H9 (cell line): ENCODE data around the gene PUM2. TPM values are rescaled to one million over a fixed set of nuclear protein-coding genes. Genes with fewer than 3 reads are reported as not detected.

ENCODE experiments used
- DNase-seq: peaks from one replicate; pipeline ENCODE4 v3.0.0-alpha.2; 2017
- H2AFZ ChIP-seq: one replicate; pipeline ENCODE4 v1.6.1; 2013; ENCODE audit warnings: mild to moderate bottlenecking, low read length, control low read depth, moderate library complexity
- H2AK5ac ChIP-seq: 2 replicates; pipeline ENCODE4 v1.6.1; 2013; ENCODE audit warnings: low read length, control low read depth, mixed read lengths; ENCODE audit not compliant: insufficient read length
- H2BK120ac ChIP-seq: one replicate; pipeline ENCODE4 v1.6.1; 2013; ENCODE audit warnings: low read depth, mild to moderate bottlenecking, low read length, control low read depth, inconsistent platforms; ENCODE audit not compliant: poor library complexity, severe bottlenecking
- H2BK12ac ChIP-seq: 2 replicates; pipeline ENCODE4 v1.6.1; 2013; ENCODE audit warnings: low read length, control low read depth, mixed read lengths, low read depth; ENCODE audit not compliant: insufficient read length
- H2BK15ac ChIP-seq: 2 replicates; pipeline ENCODE4 v1.6.1; 2013; ENCODE audit warnings: low read depth, low read length, control low read depth
- H2BK20ac ChIP-seq: one replicate; pipeline ENCODE4 v1.6.1; 2013; ENCODE audit warnings: low read depth, mild to moderate bottlenecking, low read length, control low read depth, inconsistent platforms; ENCODE audit not compliant: poor library complexity, severe bottlenecking
- H2BK5ac ChIP-seq: 2 replicates; pipeline ENCODE4 v1.6.1; 2013; ENCODE audit warnings: low read length, control low read depth, mixed read lengths; ENCODE audit not compliant: insufficient read length
- H3K14ac ChIP-seq: 2 replicates; pipeline ENCODE4 v1.6.1; 2013; ENCODE audit warnings: low read length, control low read depth; ENCODE audit not compliant: insufficient read depth
- H3K18ac ChIP-seq: 2 replicates; pipeline ENCODE4 v1.6.1; 2013; ENCODE audit warnings: low read depth, mild to moderate bottlenecking, mixed read lengths, low read length, control low read depth; ENCODE audit not compliant: insufficient read length
- H3K23ac ChIP-seq: 2 replicates; pipeline ENCODE4 v1.6.1; 2013; ENCODE audit warnings: low read length, control low read depth, mixed read lengths, low read depth; ENCODE audit not compliant: insufficient read length
- H3K23me2 ChIP-seq: 2 replicates; pipeline ENCODE4 v1.6.1; 2013; ENCODE audit warnings: low read depth, mild to moderate bottlenecking, mixed read lengths, low read length, control low read depth; ENCODE audit not compliant: insufficient read length, poor library complexity, severe bottlenecking
- H3K27ac ChIP-seq: 2 replicates; pipeline ENCODE4 v1.5.1; 2013; ENCODE audit warnings: low read length, control low read depth, mixed read lengths, low read depth; ENCODE audit not compliant: insufficient read length
- H3K27me3 ChIP-seq: 2 replicates; pipeline ENCODE4 v1.6.1; 2013; ENCODE audit warnings: low read length, control low read depth, inconsistent platforms; ENCODE audit not compliant: insufficient read depth
- H3K4ac ChIP-seq: 2 replicates; pipeline ENCODE4 v1.6.1; 2013; ENCODE audit warnings: low read depth, mild to moderate bottlenecking, control low read depth, inconsistent platforms, low read length, moderate library complexity
- H3K4me1 ChIP-seq: 2 replicates; pipeline ENCODE4 v1.6.1; 2013; ENCODE audit warnings: low read length, control low read depth, inconsistent platforms; ENCODE audit not compliant: insufficient read depth
- H3K4me2 ChIP-seq: 2 replicates; pipeline ENCODE4 v1.6.1; 2013; ENCODE audit warnings: low read length, control low read depth, mixed read lengths; ENCODE audit not compliant: insufficient read length, insufficient read depth
- H3K56ac ChIP-seq: 2 replicates; pipeline ENCODE4 v1.6.1; 2013; ENCODE audit warnings: low read depth, mild to moderate bottlenecking, mixed read lengths, low read length, control low read depth; ENCODE audit not compliant: insufficient read length
- H3K79me1 ChIP-seq: 2 replicates; pipeline ENCODE4 v1.6.1; 2013; ENCODE audit warnings: low read depth, mild to moderate bottlenecking, moderate library complexity, low read length, control low read depth, inconsistent platforms; ENCODE audit not compliant: insufficient read depth, poor library complexity, severe bottlenecking
- H3K79me2 ChIP-seq: 2 replicates; pipeline ENCODE4 v1.6.1; 2013; ENCODE audit warnings: low read length, control low read depth, inconsistent platforms; ENCODE audit not compliant: insufficient read depth
- H3K9ac ChIP-seq: 2 replicates; pipeline ENCODE4 v1.6.1; 2013; ENCODE audit warnings: low read length, control low read depth, mixed read lengths; ENCODE audit not compliant: insufficient read length; ENCODE audit errors: extremely low read depth
- H3K9me3 ChIP-seq: one replicate; pipeline ENCODE4 v1.6.1; 2013; ENCODE audit warnings: low read depth, low read length, inconsistent platforms; ENCODE audit not compliant: control insufficient read depth
- H3T11ph ChIP-seq: one replicate; pipeline ENCODE4 v1.6.1; 2013; ENCODE audit warnings: mild to moderate bottlenecking, low read length, control low read depth, inconsistent platforms
- H4K20me1 ChIP-seq: one replicate; pipeline ENCODE4 v1.6.1; 2013; ENCODE audit not compliant: control insufficient read depth, insufficient read length, insufficient read depth
- H4K5ac ChIP-seq: 2 replicates; pipeline ENCODE4 v1.6.1; 2013; ENCODE audit warnings: low read depth, mild to moderate bottlenecking, mixed read lengths, low read length, control low read depth; ENCODE audit not compliant: insufficient read length
- H4K8ac ChIP-seq: replicated peaks from 2 replicates; pipeline ENCODE4 v1.6.1; 2013; ENCODE audit warnings: low read length, control low read depth, mixed read lengths, low read depth; ENCODE audit not compliant: insufficient read length
- H4K91ac ChIP-seq: 2 replicates; pipeline ENCODE4 v1.6.1; 2013; ENCODE audit warnings: low read depth, mild to moderate bottlenecking, moderate library complexity, mixed read lengths, low read length, control low read depth; ENCODE audit not compliant: insufficient read length
- H3K27ac Mint-ChIP-seq, 3 experiments: 2 replicates in 2 of 3; 3 replicates in 1 of 3; pipeline ENCODE4 v1.8.0; 2020 to 2021; ENCODE audit warnings: mixed read lengths in 3 of 3, mild to moderate bottlenecking in 1 of 3, moderate library complexity in 1 of 3
- H3K27me3 Mint-ChIP-seq: 2 replicates; pipeline ENCODE4 v1.8.0; 2021; ENCODE audit warnings: low read depth, mild to moderate bottlenecking, moderate library complexity, mixed read lengths
- H3K36me3 Mint-ChIP-seq, 3 experiments: 2 replicates in 2 of 3; 3 replicates in 1 of 3; pipeline ENCODE4 v1.8.0; 2020 to 2021; ENCODE audit warnings: low read depth in 3 of 3, mixed read lengths in 3 of 3; ENCODE audit not compliant: insufficient read depth in 1 of 3
- H3K4me1 Mint-ChIP-seq, 2 experiments: 2 replicates each; pipeline ENCODE4 v1.8.0; 2020; ENCODE audit warnings: mixed read lengths in 2 of 2
- H3K4me3 Mint-ChIP-seq, 2 experiments: 2 replicates in 1 of 2; 3 replicates in 1 of 2; pipeline ENCODE4 v1.8.0; 2020 to 2021; ENCODE audit warnings: mild to moderate bottlenecking in 2 of 2, mixed read lengths in 2 of 2, moderate library complexity in 1 of 2
- H3K9me3 Mint-ChIP-seq, 2 experiments: 2 replicates in 1 of 2; 3 replicates in 1 of 2; pipeline ENCODE4 v1.8.0; 2020; ENCODE audit warnings: mild to moderate bottlenecking in 2 of 2, mixed read lengths in 2 of 2, moderate library complexity in 1 of 2
- WGBS: extraction: QIAGEN DNeasy Blood & Tissue Kit; methylation state at CpG from one replicate; pipeline ENCODE4 v1.1.7; 2013; ENCODE audit warnings: missing lambda C conversion rate, low lambda C conversion rate, mixed read lengths; ENCODE audit not compliant: insufficient read length; ENCODE audit errors: extremely low coverage; 5-methylcytosine and 5-hydroxymethylcytosine counted together
- total RNA-seq: library from RNA; stranded (reverse); gene quantifications from 2 replicates; pipeline ENCODE4 v1.2.1, GENCODE V29; 2021
- TF ChIP-seq, protein P1 (sequence below): fragments of 200-600 bp; sonication (generic); conservative IDR thresholded peaks from 3 replicates; pipeline ENCODE4 v1.8.0; 2021; ENCODE audit warnings: antibody characterized with exemption, mild to moderate bottlenecking

PUM2 gene
- total RNA-seq, 1 experiment from 2014 or later = 96.6 TPM

DNA sequence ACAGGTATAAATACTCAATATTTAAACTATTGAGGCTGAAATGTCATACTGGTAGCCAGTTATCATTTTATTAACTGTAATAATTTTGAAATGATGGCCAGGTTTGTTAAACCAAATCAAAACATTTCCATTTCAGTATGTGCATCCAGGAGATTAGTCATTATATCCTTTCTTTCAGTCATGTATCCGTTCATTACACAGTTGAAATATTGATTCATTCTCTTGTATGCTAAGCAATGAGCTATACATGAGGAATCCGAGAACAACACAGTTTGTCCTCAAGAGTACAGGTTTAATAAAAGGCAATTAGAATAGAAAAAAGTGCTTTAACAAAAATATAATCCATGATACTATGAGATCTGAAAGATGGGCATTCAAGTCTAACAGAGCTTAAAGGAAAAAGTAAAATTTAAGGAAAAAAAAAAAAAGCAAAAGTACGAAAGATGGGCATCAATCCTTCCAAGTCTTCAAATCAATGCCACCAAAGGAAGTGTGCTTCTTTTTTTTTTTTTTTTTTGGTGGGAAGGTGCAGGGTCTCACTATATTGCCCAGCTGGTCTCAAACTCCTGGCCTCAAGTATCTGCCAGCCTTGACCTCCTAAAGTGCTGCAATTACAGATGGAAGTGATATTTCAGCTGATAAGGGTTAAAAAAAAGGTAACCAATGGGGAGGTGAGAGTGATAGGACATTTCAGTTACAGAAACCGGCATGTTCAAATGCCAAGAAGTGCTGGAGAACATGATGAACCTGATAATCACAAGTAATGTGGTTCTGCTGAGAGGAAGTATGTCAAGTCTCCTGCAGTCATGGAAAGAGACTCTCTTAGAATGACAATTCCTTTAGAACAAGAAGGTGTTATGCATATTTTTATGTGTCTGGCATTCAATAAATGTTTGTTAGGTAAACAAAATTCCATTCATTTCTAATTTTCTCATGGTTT is 35.8 kb downstream of the PUM2 start:
- H3K79me1 ChIP-seq = peaks cover 6% of the 10 kb centered on the region
- no peaks in the 10 kb centered on the region for H3K9me3 ChIP-seq
- H4K5ac ChIP-seq = no peak overlapping the region
- H3K27ac ChIP-seq = peak overlapping the region; percentile 57
- Mint-ChIP-seq H3K9me3 (no peaks in the 10 kb centered on the region), H3K27me3 (no peaks in the 10 kb centered on the region), H3K27ac (peak overlapping the region in 1 of 3 experiments; percentile 94; a peak in 3 of 7 replicates), H3K36me3 (peaks cover 34 to 64% (median 62%) of the 10 kb centered on the region in 3 experiments), H3K4me3 (peak overlapping the region in 1 of 2 experiments; percentile 62; a peak in 1 of 5 replicates), H3K4me1 (peaks cover 18 to 29% of the 10 kb centered on the region in 2 experiments)
- H3K4me1 ChIP-seq = peaks cover 3% of the 10 kb centered on the region; the same call in 1 of the 2 replicates
- H2BK15ac ChIP-seq = no peak overlapping the region
- no peak overlapping the region for H2AK5ac ChIP-seq
- H3K4me2 ChIP-seq = peak overlapping the region; percentile 37
- no peaks in the 10 kb centered on the region for H3K27me3 ChIP-seq
- TF ChIP-seq, protein P1, sequence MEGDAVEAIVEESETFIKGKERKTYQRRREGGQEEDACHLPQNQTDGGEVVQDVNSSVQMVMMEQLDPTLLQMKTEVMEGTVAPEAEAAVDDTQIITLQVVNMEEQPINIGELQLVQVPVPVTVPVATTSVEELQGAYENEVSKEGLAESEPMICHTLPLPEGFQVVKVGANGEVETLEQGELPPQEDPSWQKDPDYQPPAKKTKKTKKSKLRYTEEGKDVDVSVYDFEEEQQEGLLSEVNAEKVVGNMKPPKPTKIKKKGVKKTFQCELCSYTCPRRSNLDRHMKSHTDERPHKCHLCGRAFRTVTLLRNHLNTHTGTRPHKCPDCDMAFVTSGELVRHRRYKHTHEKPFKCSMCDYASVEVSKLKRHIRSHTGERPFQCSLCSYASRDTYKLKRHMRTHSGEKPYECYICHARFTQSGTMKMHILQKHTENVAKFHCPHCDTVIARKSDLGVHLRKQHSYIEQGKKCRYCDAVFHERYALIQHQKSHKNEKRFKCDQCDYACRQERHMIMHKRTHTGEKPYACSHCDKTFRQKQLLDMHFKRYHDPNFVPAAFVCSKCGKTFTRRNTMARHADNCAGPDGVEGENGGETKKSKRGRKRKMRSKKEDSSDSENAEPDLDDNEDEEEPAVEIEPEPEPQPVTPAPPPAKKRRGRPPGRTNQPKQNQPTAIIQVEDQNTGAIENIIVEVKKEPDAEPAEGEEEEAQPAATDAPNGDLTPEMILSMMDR = no peak
- no CpG with 5 or more reads among the region's 4 CpGs for WGBS
- no peak overlapping the region for H4K91ac ChIP-seq
- no peaks in the 10 kb centered on the region for H3K23me2 ChIP-seq
- no peak overlapping the region for H2BK12ac ChIP-seq
- no peak overlapping the region for H3K14ac ChIP-seq
- H3K23ac ChIP-seq = no peak overlapping the region
- H2BK5ac ChIP-seq = no peak overlapping the region
- H3K9ac ChIP-seq = no peak overlapping the region
- H3K18ac ChIP-seq = no peak overlapping the region
- H3T11ph ChIP-seq = no peak overlapping the region
- no peak overlapping the region for H2BK120ac ChIP-seq
- no peak overlapping the region for H2AFZ ChIP-seq
- no peak overlapping the region for H2BK20ac ChIP-seq
- no peak overlapping the region for H3K4ac ChIP-seq
- H3K79me2 ChIP-seq = peaks cover 2% of the 10 kb centered on the region; the same call in 1 of the 2 replicates
- no peak for DNase-seq
- H4K20me1 ChIP-seq = no peaks in the 10 kb centered on the region
- no peak overlapping the region for H3K56ac ChIP-seq
- H4K8ac ChIP-seq = no peak overlapping the region
